GM23248 (cell line): Measurements from ENCODE around the gene ANAPC15.
"Not testable (repeated sequence)": the region's sequence is repeated elsewhere in the genome, so short reads cannot be mapped to it uniquely, and the experiment has no call there.

Experiments
- EZH2 ChIP-seq: fragments of 200-600 bp; sonication (generic); IDR thresholded peaks from 2 replicates; pipeline ENCODE4 v1.6.1; 2018; ENCODE audit warnings: antibody characterized with exemption, mild to moderate bottlenecking; ENCODE audit not compliant: insufficient read depth, poor library complexity, severe bottlenecking
- EZH2phosphoT487 ChIP-seq: fragments of 200-600 bp; sonication (generic); IDR thresholded peaks from 2 replicates; pipeline ENCODE4 v1.6.1; 2018; ENCODE audit warnings: antibody characterized with exemption, moderate library complexity, mild to moderate bottlenecking, low read depth; ENCODE audit not compliant: insufficient read depth

GRCh38 chr11:72142086-72142485, 29.6 kb upstream of the ANAPC15 start:
- TF ChIP-seq EZH2, EZH2phosphoT487: not testable (repeated sequence)
